ENCODE measurements around the gene GABRB2. TPM values are rescaled to one million over a fixed set of nuclear protein-coding genes. Genes with fewer than 3 reads are reported as not detected.

GABRB2 gene
- total RNA-seq, 1 experiment from 2014 or later: not detected

- no peak for DNase-seq (ENCODE audit: low read depth, low spot score)
- Histone ChIP-seq H3K4me2 (ENCODE audit: low read length) (no peak overlapping the region), H3K4me3 (replicated peaks in 1 of 2; ENCODE audit: low read depth in 1 of 2, low read length in 2 of 2) (no peak overlapping the region), H3K9ac (ENCODE audit: low read length) (no peak overlapping the region), H3K79me2 (ENCODE audit: insufficient read depth, low read length) (no peaks in the 10 kb centered on the region), H3K9me2 (ENCODE audit: insufficient read depth) (no peaks in the 10 kb centered on the region), H3K36me3 (ENCODE audit: control insufficient read depth in 1 of 2, insufficient read depth in 2 of 2, low read length in 2 of 2) (no peaks in the 10 kb centered on the region), H3K27me3 (ENCODE audit: insufficient read depth, low read length) (no peaks in the 10 kb centered on the region), H3K27ac (ENCODE audit: low read depth, low read length) (no peak overlapping the region), H3K9me3 (ENCODE audit: control insufficient read depth in 1 of 2, insufficient read depth in 1 of 2, low read depth in 1 of 2, low read length in 2 of 2) (peaks cover 0 to 3% of the 10 kb centered on the region in 2 experiments; a peak in 2 of 4 replicates), H2AFZ (ENCODE audit: low read depth, low read length, poor library complexity, severe bottlenecking) (no peak overlapping the region), H3K4me1 (ENCODE audit: control insufficient read depth in 1 of 2, insufficient read depth in 2 of 2, low read length in 2 of 2) (no peaks in the 10 kb centered on the region), H4K20me1 (ENCODE audit: insufficient read depth) (no peaks in the 10 kb centered on the region)
- BruUV-seq (replicated peaks): no TSS peak
- intact Hi-C loops (cut with micrococcal nuclease): no loop called here
- no peak for ATAC-seq
- ChIA-PET RAD21 (ENCODE audit: low non-redundant PET in 1 of 2, low total read pairs in 2 of 2, uncharacterized antibody in 2 of 2, unreplicated experiment in 2 of 2) (no interaction called here), CTCF (no interaction called here), POLR2A (no interaction called here)
- no peak for TF ChIP-seq YY1 (IDR thresholded peaks at IDR 0.05; ENCODE audit: extremely low read depth, insufficient replicate concordance, low read depth, low read length)
- TF ChIP-seq, protein P1, sequence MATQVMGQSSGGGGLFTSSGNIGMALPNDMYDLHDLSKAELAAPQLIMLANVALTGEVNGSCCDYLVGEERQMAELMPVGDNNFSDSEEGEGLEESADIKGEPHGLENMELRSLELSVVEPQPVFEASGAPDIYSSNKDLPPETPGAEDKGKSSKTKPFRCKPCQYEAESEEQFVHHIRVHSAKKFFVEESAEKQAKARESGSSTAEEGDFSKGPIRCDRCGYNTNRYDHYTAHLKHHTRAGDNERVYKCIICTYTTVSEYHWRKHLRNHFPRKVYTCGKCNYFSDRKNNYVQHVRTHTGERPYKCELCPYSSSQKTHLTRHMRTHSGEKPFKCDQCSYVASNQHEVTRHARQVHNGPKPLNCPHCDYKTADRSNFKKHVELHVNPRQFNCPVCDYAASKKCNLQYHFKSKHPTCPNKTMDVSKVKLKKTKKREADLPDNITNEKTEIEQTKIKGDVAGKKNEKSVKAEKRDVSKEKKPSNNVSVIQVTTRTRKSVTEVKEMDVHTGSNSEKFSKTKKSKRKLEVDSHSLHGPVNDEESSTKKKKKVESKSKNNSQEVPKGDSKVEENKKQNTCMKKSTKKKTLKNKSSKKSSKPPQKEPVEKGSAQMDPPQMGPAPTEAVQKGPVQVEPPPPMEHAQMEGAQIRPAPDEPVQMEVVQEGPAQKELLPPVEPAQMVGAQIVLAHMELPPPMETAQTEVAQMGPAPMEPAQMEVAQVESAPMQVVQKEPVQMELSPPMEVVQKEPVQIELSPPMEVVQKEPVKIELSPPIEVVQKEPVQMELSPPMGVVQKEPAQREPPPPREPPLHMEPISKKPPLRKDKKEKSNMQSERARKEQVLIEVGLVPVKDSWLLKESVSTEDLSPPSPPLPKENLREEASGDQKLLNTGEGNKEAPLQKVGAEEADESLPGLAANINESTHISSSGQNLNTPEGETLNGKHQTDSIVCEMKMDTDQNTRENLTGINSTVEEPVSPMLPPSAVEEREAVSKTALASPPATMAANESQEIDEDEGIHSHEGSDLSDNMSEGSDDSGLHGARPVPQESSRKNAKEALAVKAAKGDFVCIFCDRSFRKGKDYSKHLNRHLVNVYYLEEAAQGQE (IDR thresholded peaks at IDR 0.05; ENCODE audit: low read depth): no peak
- TF ChIP-seq CBX3 (IDR thresholded peaks at IDR 0.05; ENCODE audit: low read depth): no peak
- TF ChIP-seq ZNF274 (IDR thresholded peaks at IDR 0.05; ENCODE audit: low read depth, low read length): no peak
- TF ChIP-seq TCF7L2 (IDR thresholded peaks at IDR 0.05; ENCODE audit: borderline replicate concordance, extremely low read depth, insufficient read depth, insufficient read length): no peak
- TF ChIP-seq, protein P2, sequence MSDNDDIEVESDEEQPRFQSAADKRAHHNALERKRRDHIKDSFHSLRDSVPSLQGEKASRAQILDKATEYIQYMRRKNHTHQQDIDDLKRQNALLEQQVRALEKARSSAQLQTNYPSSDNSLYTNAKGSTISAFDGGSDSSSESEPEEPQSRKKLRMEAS (IDR thresholded peaks at IDR 0.05): no peak
- TF ChIP-seq EZH2phosphoT487 (IDR thresholded peaks at IDR 0.05; ENCODE audit: borderline replicate concordance): no peak
- no peak for TF ChIP-seq CEBPB (IDR thresholded peaks at IDR 0.05; ENCODE audit: low read depth)
- no peak for TF ChIP-seq ATF3 (IDR thresholded peaks at IDR 0.05)
Observed at GRCh38 chr5:161332343-161332742, 214.2 kb downstream of the GABRB2 start.
